Uterus (tissue), 4 donors: ENCODE results near the gene OBP2A. TPM values are rescaled to one million over a fixed set of nuclear protein-coding genes. Genes with fewer than 3 reads are reported as not detected.

Experiments
- DNase-seq, 2 donors: peaks; one replicate each; pipeline ENCODE4 v3.0.0-alpha.2; 2019 to 2020
- H3K27ac ChIP-seq, 2 donors: fragments of 200-600 bp; sonication (generic); 1 replicate in 1 of 2; 2 replicates in 1 of 2; pipeline ENCODE4 v1.5.1; 2016 to 2018
- H3K27me3 ChIP-seq, 2 donors: fragments of 200-600 bp; sonication (generic); one replicate each; pipeline ENCODE4 v1.5.1; 2018 to 2019; ENCODE audit warnings: control low read depth in 1 of 2
- H3K36me3 ChIP-seq, 2 donors: fragments of 200-600 bp; sonication (generic); one replicate each; pipeline ENCODE4 v1.5.1; 2019; ENCODE audit warnings: control low read depth in 1 of 2
- H3K4me1 ChIP-seq, 2 donors: fragments of 200-600 bp; sonication (generic); one replicate each; pipeline ENCODE4 v1.5.1; 2018 to 2019; ENCODE audit warnings: control low read depth in 1 of 2
- H3K4me3 ChIP-seq, 2 donors: fragments of 200-600 bp; sonication (generic); 1 replicate in 1 of 2; 2 replicates in 1 of 2; pipeline ENCODE4 v1.5.1; 2018 to 2019; ENCODE audit warnings: mild to moderate bottlenecking in 1 of 2
- H3K9me3 ChIP-seq, 2 donors: fragments of 200-600 bp; sonication (generic); one replicate each; pipeline ENCODE4 v1.5.1; 2019; ENCODE audit warnings: control low read depth in 1 of 2
- CTCF ChIP-seq, 4 experiments: fragments of 200-600 bp in 2 of 4; fragments of 450-650 bp in 2 of 4; sonication (generic) in 2 of 4; IDR thresholded peaks; one replicate each; pipeline ENCODE4 v1.5.1; 2016 to 2019; ENCODE audit warnings: antibody characterized with exemption in 4 of 4, mild to moderate bottlenecking in 2 of 4, moderate library complexity in 1 of 4
- POLR2A ChIP-seq, 2 donors: fragments of 450-650 bp; IDR thresholded peaks; one replicate each; pipeline ENCODE4 v1.6.1; 2016; ENCODE audit warnings: antibody characterized with exemption in 2 of 2, mild to moderate bottlenecking in 1 of 2, moderate library complexity in 1 of 2
- intact Hi-C: fragments of 100-400 bp; cut with DNase I; formaldehyde crosslinking; loops from one replicate; pipeline ENCODE4 v1.15.1; 2023; ENCODE audit warnings: low total_unique reads
- total RNA-seq, 4 donors: library from RNA; depleted of rRNA in 3 of 4; stranded (reverse); fragments of >200 nt in 3 of 4; gene quantifications; one replicate each; pipeline versions ENCODE4 v1.1.0 to v1.2.4, GENCODE V29; 2014 to 2023
- donor health status: DM: yes; HTN: yes; CAD: no.

Gene OBP2A
- total RNA-seq, 4 donors from 2014 or later: not detected

DNA sequence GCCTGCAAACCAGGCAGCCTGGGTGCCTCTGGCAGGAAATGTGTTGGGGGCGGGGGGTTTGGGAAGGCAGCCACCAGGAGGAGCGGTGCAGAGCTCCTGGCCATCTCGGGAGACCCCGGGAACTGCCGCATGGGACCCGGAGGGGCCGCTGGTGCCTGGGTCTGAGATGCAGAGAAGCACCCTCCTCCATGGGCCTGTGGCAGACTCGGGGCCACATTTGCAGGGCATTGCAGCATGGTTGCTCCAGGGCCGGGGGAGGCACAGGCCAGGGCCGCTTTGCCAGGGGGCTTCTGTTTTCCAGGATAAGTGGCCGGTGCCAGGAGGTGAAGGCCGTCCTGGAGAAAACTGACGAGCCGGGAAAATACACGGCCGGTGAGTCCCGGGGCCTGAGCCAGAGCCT lies 23.0 kb upstream of the OBP2A start:
- intact Hi-C loops: no loop called here
- no peak overlapping the region for H3K4me3 ChIP-seq
- no peak overlapping the region for H3K27ac ChIP-seq
- TF ChIP-seq POLR2A (IDR thresholded peaks at IDR 0.05) (no peak), CTCF (IDR thresholded peaks at IDR 0.05) (no peak)
- H3K4me1 ChIP-seq: no peaks in the 10 kb centered on the region
- H3K27me3 ChIP-seq: no peaks in the 10 kb centered on the region
- H3K9me3 ChIP-seq: no peaks in the 10 kb centered on the region
- no peaks in the 10 kb centered on the region for H3K36me3 ChIP-seq
- DNase-seq: no peak

DNA sequence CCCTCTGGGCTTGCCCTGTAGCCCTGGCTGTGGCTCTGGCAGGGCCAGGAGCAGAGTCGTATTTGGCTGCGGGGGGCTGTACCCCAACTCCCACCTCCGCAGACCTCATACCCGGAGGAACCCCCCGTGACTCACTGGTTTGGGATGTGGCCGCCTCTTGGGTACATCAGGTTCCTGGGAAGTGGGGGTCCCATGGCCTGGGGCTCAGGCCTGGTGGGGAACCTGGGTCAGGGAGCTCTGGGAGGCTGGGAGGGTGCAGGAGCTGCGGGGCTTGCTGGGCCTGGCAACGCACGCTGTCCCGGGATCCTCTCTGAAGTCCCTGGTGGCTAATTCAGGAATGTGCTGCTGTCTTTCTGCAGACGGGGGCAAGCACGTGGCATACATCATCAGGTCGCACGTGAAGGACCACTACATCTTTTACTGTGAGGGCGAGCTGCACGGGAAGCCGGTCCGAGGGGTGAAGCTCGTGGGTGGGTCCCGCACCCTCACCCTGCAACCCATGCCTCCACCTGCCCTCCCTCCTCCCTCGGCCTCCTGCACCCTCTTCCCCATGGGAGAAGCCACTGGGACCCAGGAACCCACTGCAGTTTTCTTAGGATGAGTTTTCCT lies 22.3 kb upstream of the OBP2A start:
- Histone ChIP-seq H3K4me3 (no peak overlapping the region), H3K36me3 (no peaks in the 10 kb centered on the region), H3K4me1 (no peaks in the 10 kb centered on the region), H3K27ac (no peak overlapping the region), H3K9me3 (no peaks in the 10 kb centered on the region), H3K27me3 (no peaks in the 10 kb centered on the region)
- intact Hi-C loops: no loop called here
- TF ChIP-seq POLR2A (IDR thresholded peaks at IDR 0.05): no peak
- TF ChIP-seq CTCF (IDR thresholded peaks at IDR 0.05): no peak
- no peak for DNase-seq

- H3K9me3 ChIP-seq: no peaks in the 10 kb centered on the region
- no peaks in the 10 kb centered on the region for H3K36me3 ChIP-seq
- no peaks in the 10 kb centered on the region for H3K4me1 ChIP-seq
- no peak overlapping the region for H3K27ac ChIP-seq
- H3K4me3 ChIP-seq: no peak overlapping the region
- no peaks in the 10 kb centered on the region for H3K27me3 ChIP-seq
- intact Hi-C loops: no loop called here
- no peak for TF ChIP-seq CTCF (IDR thresholded peaks at IDR 0.05)
- TF ChIP-seq POLR2A (IDR thresholded peaks at IDR 0.05): no peak
- DNase-seq: no peak
Observed at GRCh38 chr9:135524130-135524861, 21.6 kb upstream of the OBP2A start.

DNA sequence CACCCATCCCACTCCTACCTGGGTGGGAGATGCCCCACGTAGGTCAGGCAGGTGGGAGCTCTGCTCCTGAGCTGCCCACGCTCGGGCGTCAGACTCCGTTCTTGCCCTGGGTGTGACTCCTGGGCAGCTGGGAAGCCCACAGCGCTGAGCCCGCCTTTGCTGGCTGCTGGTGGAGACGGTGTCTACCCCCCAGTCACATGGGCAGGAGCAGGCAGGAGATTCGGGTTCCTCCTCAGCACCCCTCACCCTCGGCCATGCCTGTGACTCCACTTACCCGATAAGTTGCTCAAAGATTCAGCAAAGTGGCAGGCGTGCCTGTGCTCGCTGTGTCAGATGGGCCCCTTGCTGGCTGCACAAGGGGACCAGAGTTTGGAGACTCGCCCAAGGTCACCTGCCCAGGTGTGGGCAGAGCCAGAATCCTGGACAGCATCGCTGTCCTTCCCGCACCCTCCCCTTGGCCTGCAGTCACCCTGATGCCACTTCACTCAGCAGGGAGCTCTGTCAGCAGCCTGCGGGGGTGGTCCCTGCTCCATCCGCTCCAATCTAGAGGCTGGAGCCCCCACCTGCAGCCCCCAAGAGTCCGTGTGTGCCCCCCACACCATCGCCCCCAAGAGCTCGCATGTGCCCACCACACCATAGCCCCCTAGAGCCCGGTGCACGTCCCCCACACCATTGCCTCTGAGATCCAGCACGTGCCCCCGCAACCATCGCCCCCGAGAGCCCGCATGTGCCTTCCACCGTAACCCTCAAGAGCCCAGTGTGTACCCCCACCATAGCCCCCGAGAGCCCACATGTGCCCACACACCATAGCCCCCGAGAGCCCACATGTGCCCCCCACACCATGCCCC lies 20.5 kb upstream of the OBP2A start:
- no peaks in the 10 kb centered on the region for H3K9me3 ChIP-seq
- no peak overlapping the region for H3K27ac ChIP-seq
- no peaks in the 10 kb centered on the region for H3K36me3 ChIP-seq
- no peaks in the 10 kb centered on the region for H3K4me1 ChIP-seq
- TF ChIP-seq POLR2A (IDR thresholded peaks at IDR 0.05) (no peak), CTCF (IDR thresholded peaks at IDR 0.05) (no peak)
- no peak for DNase-seq
- H3K27me3 ChIP-seq: no peaks in the 10 kb centered on the region
- H3K4me3 ChIP-seq: no peak overlapping the region
- intact Hi-C loops: no loop called here
